GM12878 (cell line): ENCODE measurements around the gene KRT37. TPM values are rescaled to one million over a fixed set of nuclear protein-coding genes. Genes with fewer than 3 reads are reported as not detected.
"Not testable (repeated sequence)": the region's sequence is repeated elsewhere in the genome, so short reads cannot be mapped to it uniquely, and the experiment has no call there.

ENCODE experiments used
- ATAC-seq: fragments of 200-7000 bp; cut with Tn5 transposase; 3 replicates; pipeline ENCODE4 v1.9.1; 2020; ENCODE audit warnings: mild to moderate bottlenecking, moderate library complexity
- BruUV-seq: library from RNA; stranded (reverse); fragments of 400-500 nt; replicated peaks from 2 replicates; lab custom pipeline; 2021; lab: Mats Ljungman, UMichigan
- CTCF ChIA-PET: fragments of 300-600 bp; sonication (Branson Sonifier 250); formaldehyde crosslinking; extraction: SDS; loops from one replicate; lab custom pipeline; 2021; ENCODE audit warnings: inconsistent platforms; lab: Yijun Ruan, JAX
- POLR2A ChIA-PET: fragments of 350-600 bp; formaldehyde crosslinking; extraction: SDS; loops from one replicate; lab custom pipeline; 2021; ENCODE audit warnings: inconsistent platforms; lab: Charles Lee
- RAD21 ChIA-PET: fragments of 300-600 bp; sonication (Branson Sonifier 250); formaldehyde crosslinking; loops from one replicate; lab custom pipeline; 2023; ENCODE audit warnings: antibody characterized with exemption; ENCODE audit not compliant: unreplicated experiment; lab: Charles Lee
- SMC1A ChIA-PET: fragments of 300-600 bp; sonication (Branson Sonifier 250); formaldehyde crosslinking; loops from one replicate; lab custom pipeline; 2023; ENCODE audit not compliant: unreplicated experiment, uncharacterized antibody; lab: Charles Lee
- DNase-seq: peaks from one replicate; pipeline ENCODE4 v3.0.0-alpha.2; 2011; ENCODE audit warnings: low read depth, low spot score
- FAIRE-seq: peaks from 3 replicates; lab custom pipeline; 2011; peaks lifted over from hg19 to GRCh38; lab: Jason Lieb, UNC
- H2AFZ ChIP-seq: 2 replicates; pipeline ENCODE4 v1.6.0; 2011; ENCODE audit warnings: low read depth, low read length, control low read depth; ENCODE audit not compliant: control insufficient read depth
- H3K27ac ChIP-seq: 2 replicates; pipeline ENCODE4 v1.5.1; 2011; ENCODE audit warnings: control low read depth; ENCODE audit not compliant: control insufficient read depth, insufficient read depth
- H3K27me3 ChIP-seq, 2 experiments: replicated peaks in 1 of 2; 2 replicates each; pipeline versions ENCODE4 v1.6.0 to v1.6.1; 2011; ENCODE audit warnings: low read length in 1 of 2; ENCODE audit not compliant: control insufficient read depth in 2 of 2, insufficient read depth in 2 of 2
- H3K36me3 ChIP-seq, 2 experiments: 2 replicates each; pipeline ENCODE4 v1.5.1; 2011; ENCODE audit warnings: low read length in 1 of 2; ENCODE audit not compliant: control insufficient read depth in 2 of 2, insufficient read depth in 2 of 2
- H3K4me1 ChIP-seq: 2 replicates; pipeline ENCODE4 v1.6.1; 2011; ENCODE audit warnings: mild to moderate bottlenecking, low read length, moderate library complexity, mixed read lengths; ENCODE audit not compliant: control insufficient read depth, insufficient read depth
- H3K4me2 ChIP-seq: 2 replicates; pipeline ENCODE4 v1.6.0; 2011; ENCODE audit warnings: control low read depth; ENCODE audit not compliant: control insufficient read depth, insufficient read depth
- H3K4me3 ChIP-seq: fragments of 200-600 bp; sonication (generic); 2 replicates; pipeline ENCODE4 v1.5.1; 2016
- H3K79me2 ChIP-seq: 2 replicates; pipeline ENCODE4 v1.6.0; 2011; ENCODE audit warnings: low read length; ENCODE audit not compliant: control insufficient read depth, insufficient read depth
- H3K9ac ChIP-seq: 2 replicates; pipeline ENCODE4 v1.8.0; 2011; ENCODE audit warnings: low read length, control low read depth, mixed read lengths; ENCODE audit not compliant: control insufficient read depth, insufficient read depth
- H3K9me3 ChIP-seq: replicated peaks from 3 replicates; pipeline ENCODE4 v1.5.1; 2011; ENCODE audit warnings: mild to moderate bottlenecking, low read length; ENCODE audit not compliant: control insufficient read depth, insufficient read depth
- H4K20me1 ChIP-seq: 2 replicates; pipeline ENCODE4 v1.6.0; 2011; ENCODE audit not compliant: control insufficient read depth, insufficient read depth
- BHLHE40 ChIP-seq, 2 experiments: fragments of 450-650 bp in 1 of 2; IDR thresholded peaks; 2 replicates each; pipeline ENCODE4 v1.6.1; 2011 to 2017; ENCODE audit warnings: low read depth in 2 of 2, borderline replicate concordance in 1 of 2, improper control_type of control experiment in 1 of 2, low read length in 1 of 2, mild to moderate bottlenecking in 1 of 2
- EGR1 ChIP-seq, 2 experiments: IDR thresholded peaks; 1 replicate in 1 of 2; 2 replicates in 1 of 2; pipeline ENCODE4 v1.6.1; 2011 to 2012; ENCODE audit warnings: low read depth in 2 of 2, low read length in 2 of 2, borderline replicate concordance in 1 of 2, mild to moderate bottlenecking in 1 of 2, moderate library complexity in 1 of 2
- FOS ChIP-seq: IDR thresholded peaks from 3 replicates; pipeline ENCODE4 v1.6.1; 2011; ENCODE audit warnings: borderline replicate concordance; ENCODE audit not compliant: insufficient read length; ENCODE audit errors: extremely low read depth
- GABPA ChIP-seq: IDR thresholded peaks from 2 replicates; pipeline ENCODE4 v1.6.1; 2014; ENCODE audit warnings: antibody characterized with exemption, low read depth, mild to moderate bottlenecking, inconsistent platforms
- HDAC6 ChIP-seq: fragments of 200-600 bp; sonication (generic); IDR thresholded peaks from one replicate; pipeline ENCODE4 v1.8.0; 2017; ENCODE audit warnings: antibody characterized with exemption; ENCODE audit not compliant: unreplicated experiment
- MYC ChIP-seq: IDR thresholded peaks from 2 replicates; pipeline ENCODE4 v1.6.1; 2011; ENCODE audit warnings: mild to moderate bottlenecking, low read length, moderate library complexity, inconsistent platforms; ENCODE audit not compliant: insufficient read depth, insufficient replicate concordance, insufficient read length, severe bottlenecking
- NFIC ChIP-seq: IDR thresholded peaks from 2 replicates; pipeline ENCODE4 v1.6.1; 2012; ENCODE audit warnings: low read depth, mild to moderate bottlenecking, inconsistent platforms, low read length, moderate library complexity
- NR2F1 ChIP-seq: fragments of 450-650 bp; conservative IDR thresholded peaks from 2 replicates; pipeline ENCODE4 v1.6.1; 2017; ENCODE audit warnings: mild to moderate bottlenecking
- SMARCA5 ChIP-seq: fragments of 450-650 bp; IDR thresholded peaks from 2 replicates; pipeline ENCODE4 v1.6.1; 2017; ENCODE audit warnings: mild to moderate bottlenecking
- SPI1 ChIP-seq: IDR thresholded peaks from 2 replicates; pipeline ENCODE4 v1.6.1; 2011; ENCODE audit warnings: low read depth, mild to moderate bottlenecking, low read length, moderate library complexity, borderline replicate concordance; ENCODE audit not compliant: insufficient read depth
- SREBF1 ChIP-seq: IDR thresholded peaks from 2 replicates; pipeline ENCODE4 v1.6.1; 2012; ENCODE audit warnings: mild to moderate bottlenecking, low read length
- SRF ChIP-seq, 2 experiments: IDR thresholded peaks; 2 replicates each; pipeline ENCODE4 v1.6.1; 2011; ENCODE audit warnings: low read depth in 2 of 2, low read length in 2 of 2, mild to moderate bottlenecking in 1 of 2, moderate library complexity in 1 of 2
- ZNF687 ChIP-seq: fragments of 450-650 bp; IDR thresholded peaks from 2 replicates; pipeline ENCODE4 v1.6.1; 2017; ENCODE audit warnings: mild to moderate bottlenecking, moderate library complexity
- WGBS: methylation state at CpG from one replicate; pipeline ENCODE4 v1.1.6; 2016; ENCODE audit warnings: low lambda C conversion rate; ENCODE audit not compliant: insufficient replicate concordance, insufficient coverage; ENCODE audit errors: missing lambda C conversion rate; 5-methylcytosine and 5-hydroxymethylcytosine counted together
- in situ Hi-C: fragments of 300-500 bp; cut with MboI; formaldehyde crosslinking; loops from 9 replicates; pipeline ENCODE4 v1.14.3; 2018; ENCODE audit warnings: mixed read lengths
- intact Hi-C: fragments of 100-400 bp; cut with micrococcal nuclease; formaldehyde crosslinking; loops from one replicate; pipeline ENCODE4 v1.14.2; 2022; ENCODE audit not compliant: unreplicated experiment
- polyA plus RNA-seq, 11 experiments: library from polyadenylated mRNA; depleted of rRNA in 4 of 11; unstranded in 6 of 11; stranded (reverse) in 5 of 11; fragments of >200 nt; fragmentation: Nextera tagmentation in 4 of 11; fragmentation: Illumina TruSeq in 1 of 11; extraction: Ambion mirVana in 4 of 11; extraction: Trizol in 1 of 11; gene quantifications; 1 replicate in 1 of 11; 2 replicates in 10 of 11; pipeline versions ENCODE4 v1.2.1 to v1.2.3, GENCODE V29; 2011 to 2016; ENCODE audit warnings: inconsistent platforms in 2 of 11, missing spikeins in 2 of 11, low read depth in 1 of 11
- total RNA-seq, 4 experiments: library from RNA; depleted of rRNA in 3 of 4; stranded (reverse); fragments of >200 nt in 3 of 4; fragmentation: Illumina TruSeq in 1 of 4; extraction: Trizol in 1 of 4; gene quantifications; 2 replicates each; pipeline versions ENCODE4 v1.2.1 to v1.2.3, GENCODE V29; 2013 to 2021
- TF ChIP-seq, protein P1 (sequence below): IDR thresholded peaks from 2 replicates; pipeline ENCODE4 v1.6.1; 2012; ENCODE audit warnings: low read depth, low read length, improper control_type of control experiment

The KRT37 gene
- total and polyA plus RNA-seq, 10 of the 15 experiments (the other 5 are each of a cell fraction or from before 2014, with no cell fraction given): not detected

- FAIRE-seq: no peak
- CTCF ChIA-PET: no interaction called here
These were observed 9.2 kb upstream of the KRT37 start for GRCh38 chr17:41433586-41433985.

DNA sequence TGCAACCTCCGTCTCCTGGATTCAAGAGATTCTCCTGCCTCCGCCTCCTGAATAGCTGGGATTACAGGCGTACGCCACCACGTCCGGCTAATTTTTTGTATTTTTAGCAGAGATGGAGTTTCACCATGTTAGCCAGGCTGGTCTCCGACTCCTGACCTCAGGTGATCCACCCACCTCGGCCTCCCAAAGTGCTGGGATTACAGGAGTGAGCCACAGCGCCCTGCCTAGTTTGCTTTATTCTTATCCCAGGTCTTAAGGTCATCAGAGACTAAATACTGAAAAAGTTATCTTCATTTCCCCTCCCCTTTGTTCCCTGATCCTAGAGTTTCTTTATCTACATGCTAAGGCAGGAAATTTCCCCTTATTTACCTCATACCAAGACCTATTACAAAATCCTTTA is 6.0 kb upstream of the KRT37 start:
- DNase-seq, RAD21 ChIA-PET, H3K9me3 ChIP-seq, H3K4me3 ChIP-seq, ATAC-seq, H3K27me3 ChIP-seq, H3K27ac ChIP-seq, H2AFZ ChIP-seq, POLR2A ChIA-PET, H4K20me1 ChIP-seq, H3K36me3 ChIP-seq, FAIRE-seq, in situ Hi-C loops, SMC1A ChIA-PET, H3K4me1 ChIP-seq, H3K4me2 ChIP-seq, intact Hi-C loops, H3K9ac ChIP-seq, BruUV-seq, H3K79me2 ChIP-seq: not testable (repeated sequence)
- 43% methylated on average over 9 of the region's 9 CpGs for WGBS
- CTCF ChIA-PET: interaction anchor here (0.6 to 1.2 kb wide), 2 partner anchors 12 to 935 kb away, joined by 3 read pairs; no protein-coding TSS in a partner anchor

More at GRCh38 chr17:41433586-41433985, 9.2 kb upstream of the KRT37 start:
- H3K4me1 ChIP-seq: no peaks in the 10 kb centered on the region
- DNase-seq (no peak), ATAC-seq (no peak)
- ChIA-PET POLR2A (interaction anchor here (0.6 kb wide), 1 partner anchor 128 kb away, joined by 3 read pairs; no protein-coding TSS in a partner anchor), RAD21 (no interaction called here), SMC1A (no interaction called here)
- 7% methylated on average over 4 of the region's 4 CpGs for WGBS
- H3K36me3 ChIP-seq: no peaks in the 10 kb centered on the region
- H3K27ac ChIP-seq: no peak overlapping the region
- H3K4me3 ChIP-seq: no peak overlapping the region
- intact Hi-C loops (no loop called here), in situ Hi-C loops (no loop called here)
- no peaks in the 10 kb centered on the region for H3K9me3 ChIP-seq
- TF ChIP-seq FOS (no peak), EGR1 (IDR thresholded peaks at IDR 0.05; ENCODE audit: borderline replicate concordance in 1 of 2, low read depth in 2 of 2, low read length in 2 of 2) (no peak), SRF (IDR thresholded peaks at IDR 0.05; ENCODE audit: low read depth in 2 of 2, low read length in 2 of 2) (no peak), NFIC (no peak), GABPA (no peak), HDAC6 (no peak), MYC (no peak), SREBF1 (no peak), SPI1 (no peak), BHLHE40 (IDR thresholded peaks at IDR 0.05; ENCODE audit: borderline replicate concordance in 1 of 2, low read depth in 2 of 2, low read length in 1 of 2) (no peak), NR2F1 (no peak), SMARCA5 (no peak), ZNF687 (no peak)
- TF ChIP-seq, protein P1, sequence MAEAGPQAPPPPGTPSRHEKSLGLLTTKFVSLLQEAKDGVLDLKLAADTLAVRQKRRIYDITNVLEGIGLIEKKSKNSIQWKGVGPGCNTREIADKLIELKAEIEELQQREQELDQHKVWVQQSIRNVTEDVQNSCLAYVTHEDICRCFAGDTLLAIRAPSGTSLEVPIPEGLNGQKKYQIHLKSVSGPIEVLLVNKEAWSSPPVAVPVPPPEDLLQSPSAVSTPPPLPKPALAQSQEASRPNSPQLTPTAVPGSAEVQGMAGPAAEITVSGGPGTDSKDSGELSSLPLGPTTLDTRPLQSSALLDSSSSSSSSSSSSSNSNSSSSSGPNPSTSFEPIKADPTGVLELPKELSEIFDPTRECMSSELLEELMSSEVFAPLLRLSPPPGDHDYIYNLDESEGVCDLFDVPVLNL: no peak
- no peak overlapping the region for H3K9ac ChIP-seq
- H3K4me2 ChIP-seq: no peak overlapping the region
- BruUV-seq: no TSS peak
- H4K20me1 ChIP-seq: no peaks in the 10 kb centered on the region
- no peaks in the 10 kb centered on the region for H3K79me2 ChIP-seq
- H3K27me3 ChIP-seq: peaks cover 0 to 1% of the 10 kb centered on the region in 2 experiments; a peak in 2 of 4 replicates
- H2AFZ ChIP-seq: no peak overlapping the region
